K562 (cell line): Measurements from ENCODE around the gene ATRNL1. TPM values are rescaled to one million over a fixed set of nuclear protein-coding genes. Genes with fewer than 3 reads are reported as not detected.

Experiments used
- ATAC-seq: fragments of 200-7000 bp; cut with Tn5 transposase; 3 replicates; pipeline ENCODE4 v1.9.1; 2020; ENCODE audit warnings: moderate library complexity
- BruUV-seq: library from RNA; stranded (reverse); fragments of 400-500 nt; replicated peaks from 2 replicates; lab custom pipeline; 2021; lab: Mats Ljungman, UMichigan
- CTCF ChIA-PET: fragments of 300-600 bp; formaldehyde crosslinking; extraction: SDS; loops from one replicate; lab custom pipeline; 2021; ENCODE audit warnings: low intra/inter-chr PET ratio; lab: Yijun Ruan, JAX
- POLR2A ChIA-PET: fragments of 300-600, 350-650 bp; sonication (Branson Sonifier 250); formaldehyde crosslinking; extraction: SDS; loops from one replicate; lab custom pipeline; 2021; ENCODE audit warnings: antibody characterized with exemption, inconsistent platforms; lab: Yijun Ruan, JAX
- DNase-seq, 4 experiments: peaks; one replicate each; pipeline versions ENCODE4 v3.0.0 to v3.0.0-alpha.2; 2011 to 2018; ENCODE audit warnings: low spot score in 3 of 4, mixed read lengths in 3 of 4; ENCODE audit errors: extremely low read depth in 1 of 4
- FAIRE-seq: peaks from 2 replicates; lab custom pipeline; 2011; peaks lifted over from hg19 to GRCh38; lab: Jason Lieb, UNC
- H2AFZ ChIP-seq: 2 replicates; pipeline ENCODE4 v1.6.0; 2011; ENCODE audit warnings: low read depth, low read length, control low read depth, inconsistent platforms
- H3K27ac ChIP-seq: fragments of 200-600 bp; 3 replicates; pipeline ENCODE4 v1.8.0; 2011; ENCODE audit warnings: low read depth, mild to moderate bottlenecking, control low read depth, inconsistent platforms, low read length, moderate library complexity, mixed read lengths; ENCODE audit errors: extremely low read depth
- H3K27me3 ChIP-seq, 2 experiments: fragments of 300-600 bp in 1 of 2; 2 replicates in 1 of 2; 3 replicates in 1 of 2; pipeline versions ENCODE4 v1.6.0 to v1.8.0; 2011; ENCODE audit warnings: inconsistent platforms in 2 of 2, low read length in 2 of 2, mild to moderate bottlenecking in 1 of 2, mixed read lengths in 1 of 2, moderate library complexity in 1 of 2; ENCODE audit not compliant: control insufficient read depth in 2 of 2, insufficient read depth in 2 of 2
- H3K36me3 ChIP-seq: fragments of 300-600 bp; 3 replicates; pipeline ENCODE4 v1.8.0; 2011; ENCODE audit warnings: mild to moderate bottlenecking, low read length, inconsistent platforms; ENCODE audit not compliant: control insufficient read depth, insufficient read depth
- H3K4me1 ChIP-seq, 2 experiments: fragments of 200-600 bp in 1 of 2; replicated peaks in 1 of 2; 2 replicates in 1 of 2; 3 replicates in 1 of 2; pipeline versions ENCODE4 v1.5.1 to v1.8.0; 2011; ENCODE audit warnings: inconsistent platforms in 2 of 2, low read length in 2 of 2, mild to moderate bottlenecking in 1 of 2, mixed read lengths in 1 of 2, moderate library complexity in 1 of 2; ENCODE audit not compliant: control insufficient read depth in 2 of 2, insufficient read depth in 2 of 2
- H3K4me2 ChIP-seq: 2 replicates; pipeline ENCODE4 v1.6.1; 2011; ENCODE audit warnings: low read length, control low read depth, inconsistent platforms, mixed read lengths; ENCODE audit not compliant: insufficient read depth
- H3K4me3 ChIP-seq: fragments of 200-600 bp; sonication (generic), shearing (Covaris generic); 2 replicates; pipeline ENCODE4 v1.5.1; 2016; ENCODE audit warnings: control low read depth, inconsistent platforms
- H3K79me2 ChIP-seq: fragments of 200-600 bp; 3 replicates; pipeline ENCODE4 v1.8.0; 2011; ENCODE audit warnings: low read length, inconsistent platforms; ENCODE audit not compliant: control insufficient read depth, insufficient read depth
- H3K9ac ChIP-seq, 2 experiments: 2 replicates each; pipeline versions ENCODE4 v1.6.0 to v1.6.1; 2011; ENCODE audit warnings: low read depth in 2 of 2, low read length in 2 of 2, control low read depth in 1 of 2, inconsistent platforms in 1 of 2, mild to moderate bottlenecking in 1 of 2, mixed read lengths in 1 of 2; ENCODE audit not compliant: insufficient read depth in 1 of 2
- H3K9me1 ChIP-seq: one replicate; pipeline ENCODE4 v1.6.0; 2011; ENCODE audit warnings: inconsistent platforms, mild to moderate bottlenecking, low read length, moderate library complexity; ENCODE audit not compliant: control insufficient read depth, insufficient read depth
- H3K9me3 ChIP-seq: replicated peaks from 2 replicates; pipeline ENCODE4 v1.5.1; 2011; ENCODE audit warnings: low read depth, low read length, inconsistent platforms; ENCODE audit not compliant: control insufficient read depth, insufficient read depth
- H4K20me1 ChIP-seq: replicated peaks from 2 replicates; pipeline ENCODE4 v1.6.1; 2011; ENCODE audit warnings: low read length, inconsistent platforms, mixed read lengths; ENCODE audit not compliant: control insufficient read depth, insufficient read depth
- CBFA2T2 ChIP-seq: fragments of 450-650 bp; conservative IDR thresholded peaks from 2 replicates; pipeline ENCODE4 v1.6.1; 2017; ENCODE audit warnings: mild to moderate bottlenecking
- E2F3 ChIP-seq: fragments of 250-450 bp; sonication (Bioruptor Pico); IDR thresholded peaks from 2 replicates; pipeline ENCODE4 v1.4.0; 2020; ENCODE audit warnings: mild to moderate bottlenecking
- NFIX ChIP-seq: fragments of 250-450 bp; sonication (Bioruptor Pico); IDR thresholded peaks from 2 replicates; pipeline ENCODE4 v1.4.0; 2020; ENCODE audit warnings: low read depth, mild to moderate bottlenecking, moderate library complexity
- NRF1 ChIP-seq, 2 experiments: fragments of 450-650 bp; IDR thresholded peaks in 1 of 2; conservative IDR thresholded peaks in 1 of 2; 2 replicates each; pipeline ENCODE4 v1.6.1; 2014; ENCODE audit warnings: mild to moderate bottlenecking in 2 of 2
- POLR2B ChIP-seq: fragments of 450-650 bp; IDR thresholded peaks from 2 replicates; pipeline ENCODE4 v1.6.1; 2018; ENCODE audit warnings: low read depth; ENCODE audit not compliant: partially characterized antibody
- RBM25 ChIP-seq: fragments of 200-400 bp; formaldehyde crosslinking; IDR thresholded peaks from 2 replicates; pipeline ENCODE4 v1.6.1; 2018; ENCODE audit warnings: low read length, low read depth, moderate library complexity; ENCODE audit not compliant: severe bottlenecking
- SPI1 ChIP-seq: IDR thresholded peaks from 2 replicates; pipeline ENCODE4 v1.6.1; 2011; ENCODE audit warnings: low read depth, low read length, control low read depth, borderline replicate concordance
- ZNF146 ChIP-seq: IDR thresholded peaks from one replicate; pipeline ENCODE4 v1.6.1; 2018; ENCODE audit warnings: missing compliant biosample characterization; ENCODE audit not compliant: unreplicated experiment
- WGBS: fragments of 100-300 bp; shearing (Covaris generic); methylation state at CpG from one replicate; pipeline ENCODE4 v1.1.6; 2016; ENCODE audit warnings: low coverage, mixed read lengths; ENCODE audit not compliant: insufficient coverage; ENCODE audit errors: missing lambda C conversion rate; 5-methylcytosine and 5-hydroxymethylcytosine counted together
- in situ Hi-C: fragments of 300-500 bp; cut with MboI; formaldehyde crosslinking; loops from 4 replicates; pipeline ENCODE4 v1.15.0; 2018; ENCODE audit warnings: inconsistent platforms, mixed read lengths
- intact Hi-C: fragments of 100-400 bp; cut with micrococcal nuclease; formaldehyde crosslinking; loops from 2 replicates; pipeline ENCODE4 v1.14.2; 2022
- polyA plus RNA-seq, 8 experiments: library from polyadenylated mRNA; depleted of rRNA in 4 of 8; stranded (reverse) in 5 of 8; unstranded in 3 of 8; fragments of >200 nt; fragmentation: Nextera tagmentation in 2 of 8; fragmentation: Illumina TruSeq in 1 of 8; extraction: Ambion mirVana in 2 of 8; extraction: Trizol in 1 of 8; gene quantifications; 2 replicates each; pipeline versions ENCODE4 v1.2.1 to v1.2.3, GENCODE V29; 2011 to 2014; ENCODE audit warnings: inconsistent platforms in 1 of 8, missing spikeins in 1 of 8
- total RNA-seq, 7 experiments: library from RNA; depleted of rRNA in 6 of 7; stranded (reverse); fragments of >200 nt in 6 of 7; fragmentation: Illumina TruSeq in 2 of 7; extraction: Trizol in 2 of 7; gene quantifications; 2 replicates each; pipeline versions ENCODE4 v1.2.1 to v1.2.3, GENCODE V29; 2011 to 2021; ENCODE audit warnings: low replicate concordance in 1 of 7
- TF ChIP-seq, protein P1 (sequence below): sonication (generic); formaldehyde crosslinking; IDR thresholded peaks from 2 replicates; pipeline ENCODE4 v1.8.0; 2023; ENCODE audit warnings: mild to moderate bottlenecking, missing genetic modification reagents
- TF ChIP-seq, protein P2 (sequence below): sonication (generic); formaldehyde crosslinking; IDR thresholded peaks from 2 replicates; pipeline ENCODE4 v1.8.0; 2022; ENCODE audit warnings: mild to moderate bottlenecking, missing genetic modification reagents
- TF ChIP-seq, protein P3 (sequence below): fragments of 250-450 bp; sonication (Bioruptor Pico); IDR thresholded peaks from 2 replicates; pipeline ENCODE4 v1.5.1; 2021; ENCODE audit warnings: mild to moderate bottlenecking

Gene ATRNL1
- total and polyA plus RNA-seq, 9 of the 15 experiments (the other 6 are each of a cell fraction or from before 2014, with no cell fraction given): 0.18 TPM; not detected in 8

DNA sequence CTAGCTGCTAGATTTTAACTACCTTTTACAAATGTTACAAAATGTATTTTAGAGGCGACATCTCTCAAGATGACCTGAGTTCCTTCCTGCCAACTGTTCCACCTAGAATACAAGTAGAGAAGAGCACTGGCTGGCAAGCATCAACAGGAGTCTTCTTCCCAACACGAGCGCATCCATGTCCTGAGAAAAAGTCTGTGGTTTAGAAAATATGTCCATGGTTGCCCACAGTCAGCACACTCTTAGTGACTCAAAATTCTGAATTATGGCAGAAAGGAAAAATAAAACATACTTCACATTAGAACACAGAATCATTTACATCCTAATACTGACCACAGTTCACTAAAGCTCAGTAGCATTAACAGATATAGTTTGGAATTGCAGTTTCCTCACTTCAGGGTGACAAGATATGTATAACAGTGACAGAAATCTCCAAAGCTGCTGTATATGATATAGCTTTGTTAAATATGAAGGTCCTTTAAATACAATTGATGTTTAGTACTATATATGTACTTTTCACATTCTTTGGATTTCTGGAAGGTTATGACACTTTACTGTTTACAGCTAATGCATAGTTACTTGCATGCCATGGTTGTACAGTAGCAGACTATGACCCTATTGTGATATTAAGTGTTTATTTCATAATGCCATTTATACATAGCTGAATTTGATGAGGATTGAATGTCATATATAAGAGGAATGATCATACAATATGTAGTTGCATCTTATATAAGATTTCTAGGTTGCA, 852.7 kb downstream of the ATRNL1 start:
- no peaks in the 10 kb centered on the region for H3K9me1 ChIP-seq
- CTCF ChIA-PET: no interaction called here
- H3K79me2 ChIP-seq: no peaks in the 10 kb centered on the region
- WGBS: 7% methylated on average over 3 of the region's 3 CpGs
- ATAC-seq: no peak
- no TSS peak for BruUV-seq
- no peak overlapping the region for H3K27ac ChIP-seq
- POLR2A ChIA-PET: no interaction called here
- no peaks in the 10 kb centered on the region for H3K27me3 ChIP-seq
- in situ Hi-C loops (no loop called here), intact Hi-C loops (no loop called here)
- no peak for FAIRE-seq
- DNase-seq: no peak
- no peaks in the 10 kb centered on the region; the same call in 1 of the 2 replicates for H3K9me3 ChIP-seq
- no peak overlapping the region for H3K9ac ChIP-seq
- no peaks in the 10 kb centered on the region for H3K4me1 ChIP-seq
- no peaks in the 10 kb centered on the region for H4K20me1 ChIP-seq
- TF ChIP-seq, protein P1, sequence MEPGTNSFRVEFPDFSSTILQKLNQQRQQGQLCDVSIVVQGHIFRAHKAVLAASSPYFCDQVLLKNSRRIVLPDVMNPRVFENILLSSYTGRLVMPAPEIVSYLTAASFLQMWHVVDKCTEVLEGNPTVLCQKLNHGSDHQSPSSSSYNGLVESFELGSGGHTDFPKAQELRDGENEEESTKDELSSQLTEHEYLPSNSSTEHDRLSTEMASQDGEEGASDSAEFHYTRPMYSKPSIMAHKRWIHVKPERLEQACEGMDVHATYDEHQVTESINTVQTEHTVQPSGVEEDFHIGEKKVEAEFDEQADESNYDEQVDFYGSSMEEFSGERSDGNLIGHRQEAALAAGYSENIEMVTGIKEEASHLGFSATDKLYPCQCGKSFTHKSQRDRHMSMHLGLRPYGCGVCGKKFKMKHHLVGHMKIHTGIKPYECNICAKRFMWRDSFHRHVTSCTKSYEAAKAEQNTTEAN: no peak
- TF ChIP-seq SPI1: no peak
- no peak for TF ChIP-seq CBFA2T2
- TF ChIP-seq E2F3: no peak
- TF ChIP-seq POLR2B: no peak
- TF ChIP-seq, protein P2, sequence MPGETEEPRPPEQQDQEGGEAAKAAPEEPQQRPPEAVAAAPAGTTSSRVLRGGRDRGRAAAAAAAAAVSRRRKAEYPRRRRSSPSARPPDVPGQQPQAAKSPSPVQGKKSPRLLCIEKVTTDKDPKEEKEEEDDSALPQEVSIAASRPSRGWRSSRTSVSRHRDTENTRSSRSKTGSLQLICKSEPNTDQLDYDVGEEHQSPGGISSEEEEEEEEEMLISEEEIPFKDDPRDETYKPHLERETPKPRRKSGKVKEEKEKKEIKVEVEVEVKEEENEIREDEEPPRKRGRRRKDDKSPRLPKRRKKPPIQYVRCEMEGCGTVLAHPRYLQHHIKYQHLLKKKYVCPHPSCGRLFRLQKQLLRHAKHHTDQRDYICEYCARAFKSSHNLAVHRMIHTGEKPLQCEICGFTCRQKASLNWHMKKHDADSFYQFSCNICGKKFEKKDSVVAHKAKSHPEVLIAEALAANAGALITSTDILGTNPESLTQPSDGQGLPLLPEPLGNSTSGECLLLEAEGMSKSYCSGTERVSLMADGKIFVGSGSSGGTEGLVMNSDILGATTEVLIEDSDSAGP (CRISPR knock-in tag): no peak
- TF ChIP-seq RBM25: no peak
- no peak for TF ChIP-seq NFIX (CRISPR knock-in tag)
- no peak for TF ChIP-seq ZNF146 (CRISPR knock-in tag)
- TF ChIP-seq, protein P3, sequence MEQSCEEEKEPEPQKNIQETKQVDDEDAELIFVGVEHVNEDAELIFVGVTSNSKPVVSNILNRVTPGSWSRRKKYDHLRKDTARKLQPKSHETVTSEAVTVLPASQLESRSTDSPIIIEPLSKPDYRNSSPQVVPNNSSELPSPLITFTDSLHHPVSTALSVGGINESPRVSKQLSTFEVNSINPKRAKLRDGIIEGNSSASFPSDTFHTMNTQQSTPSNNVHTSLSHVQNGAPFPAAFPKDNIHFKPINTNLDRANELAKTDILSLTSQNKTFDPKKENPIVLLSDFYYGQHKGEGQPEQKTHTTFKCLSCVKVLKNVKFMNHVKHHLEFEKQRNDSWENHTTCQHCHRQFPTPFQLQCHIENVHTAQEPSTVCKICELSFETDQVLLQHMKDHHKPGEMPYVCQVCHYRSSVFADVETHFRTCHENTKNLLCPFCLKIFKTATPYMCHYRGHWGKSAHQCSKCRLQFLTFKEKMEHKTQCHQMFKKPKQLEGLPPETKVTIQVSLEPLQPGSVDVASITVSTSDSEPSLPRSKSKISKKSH: no peak
- TF ChIP-seq NRF1 (conservative IDR thresholded peaks at IDR 0.05 in 1 of 2, IDR thresholded peaks at IDR 0.05 in 1 of 2): no peak
- no peak overlapping the region for H3K4me2 ChIP-seq
- no peaks in the 10 kb centered on the region for H3K36me3 ChIP-seq
- H3K4me3 ChIP-seq: no peak overlapping the region
- no peak overlapping the region for H2AFZ ChIP-seq
